NCI-H2107 (cell line): ENCODE data around the gene PLAU.
"Not testable (repeated sequence)": the region's sequence is repeated elsewhere in the genome, so short reads cannot be mapped to it uniquely, and the experiment has no call there.

Experiments used
- DNase-seq: peaks from one replicate; lab custom pipeline; 2025; lab: John Stamatoyannopoulos, UW

Gene PLAU

DNA sequence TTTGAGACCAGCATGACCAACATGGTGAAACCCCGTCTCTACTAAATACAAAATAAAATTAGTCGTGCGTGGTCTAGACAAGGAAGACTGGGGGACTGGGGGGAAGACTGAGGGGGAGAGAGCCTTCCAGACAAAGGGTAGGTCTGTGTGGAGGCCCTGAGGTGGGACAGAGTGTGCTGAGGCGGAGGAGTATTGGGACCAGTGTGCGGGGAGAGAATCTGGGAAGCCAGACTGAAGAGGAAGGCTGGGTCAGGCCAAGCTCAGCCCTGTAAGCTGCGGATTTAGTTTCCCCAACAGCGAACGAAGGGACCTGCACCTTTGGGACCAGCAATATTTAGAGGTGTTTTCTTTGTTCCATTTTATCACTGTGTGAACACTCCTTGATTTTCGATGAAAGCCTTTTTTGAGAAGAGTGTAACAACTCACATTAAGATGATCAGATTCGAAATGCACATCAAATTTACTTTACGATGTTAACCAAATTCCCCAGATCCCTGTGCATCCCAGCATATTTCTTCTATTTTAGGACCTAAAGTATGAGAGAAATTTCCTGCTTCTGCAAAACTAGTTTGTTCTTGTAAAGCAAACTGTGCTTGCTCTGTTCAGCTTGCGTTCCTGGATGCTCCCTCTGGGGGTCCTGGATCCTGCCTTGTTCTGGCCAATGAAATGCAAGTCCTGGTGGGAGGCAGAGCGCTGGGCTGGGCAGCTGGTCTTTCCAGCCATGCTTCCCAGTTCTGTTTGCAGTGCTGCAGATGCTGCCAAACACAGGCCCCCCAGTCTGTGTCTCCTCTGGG lies 39.4 kb downstream of the PLAU start:
- DNase-seq, result no peak

DNA sequence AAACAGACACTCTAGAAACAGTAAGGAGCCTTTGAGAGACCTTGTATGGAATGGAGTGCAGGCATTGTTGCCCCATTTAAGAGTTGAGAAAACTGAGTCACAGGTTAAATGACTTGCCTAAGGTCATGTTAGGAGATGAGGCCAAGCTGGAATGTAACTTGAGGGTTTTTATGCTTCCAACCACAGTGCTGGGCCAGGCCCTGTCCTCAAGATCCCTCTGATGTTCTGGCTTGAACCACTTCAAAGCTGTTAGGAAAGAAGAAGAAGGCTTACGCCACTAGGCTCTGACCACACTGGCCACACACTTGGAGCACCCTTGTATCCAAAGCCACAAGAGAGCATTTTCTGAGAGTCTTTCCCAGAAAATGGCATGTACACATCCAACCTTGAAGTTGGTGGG lies 42.7 kb downstream of the PLAU start:
- DNase-seq, result no peak

DNA sequence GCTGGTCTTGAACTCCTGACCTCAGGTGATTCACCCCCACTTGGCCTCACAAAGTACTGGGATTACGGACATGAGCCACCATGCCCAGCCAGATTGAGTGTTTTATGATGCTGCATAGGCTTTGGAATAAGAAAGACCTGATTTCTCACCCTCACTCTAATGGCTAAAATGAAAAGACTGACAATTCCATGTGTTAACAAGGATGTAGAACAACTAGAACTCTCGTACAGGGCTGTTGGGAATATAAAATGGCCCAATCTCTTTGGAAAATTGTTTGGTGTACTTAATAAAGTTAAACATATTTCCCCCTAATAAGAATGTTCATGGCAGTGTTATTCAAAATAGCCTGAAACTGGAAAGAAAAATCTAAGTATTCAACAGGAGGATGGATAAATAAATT lies 43.8 kb downstream of the PLAU start:
- no peak for DNase-seq

DNA sequence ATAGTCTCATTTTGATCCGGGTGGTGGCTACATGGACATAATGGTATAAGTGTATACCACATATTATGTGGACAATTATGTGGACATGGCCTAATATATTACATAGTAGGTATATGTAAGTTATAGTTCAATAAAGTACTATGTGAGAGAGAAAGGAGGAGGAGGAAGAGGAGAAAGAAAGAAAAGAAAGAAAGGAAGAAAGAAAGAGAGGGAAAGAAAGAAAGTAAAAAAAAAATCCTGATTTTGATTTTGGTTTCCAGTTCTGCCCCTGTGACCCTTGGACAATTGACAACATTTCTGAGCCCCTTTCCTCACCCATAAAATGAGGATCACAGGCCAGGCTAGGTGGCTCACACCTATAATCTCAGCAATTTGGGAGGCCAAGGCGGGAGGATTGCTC lies 44.8 kb downstream of the PLAU start:
- DNase-seq, result no peak

DNA sequence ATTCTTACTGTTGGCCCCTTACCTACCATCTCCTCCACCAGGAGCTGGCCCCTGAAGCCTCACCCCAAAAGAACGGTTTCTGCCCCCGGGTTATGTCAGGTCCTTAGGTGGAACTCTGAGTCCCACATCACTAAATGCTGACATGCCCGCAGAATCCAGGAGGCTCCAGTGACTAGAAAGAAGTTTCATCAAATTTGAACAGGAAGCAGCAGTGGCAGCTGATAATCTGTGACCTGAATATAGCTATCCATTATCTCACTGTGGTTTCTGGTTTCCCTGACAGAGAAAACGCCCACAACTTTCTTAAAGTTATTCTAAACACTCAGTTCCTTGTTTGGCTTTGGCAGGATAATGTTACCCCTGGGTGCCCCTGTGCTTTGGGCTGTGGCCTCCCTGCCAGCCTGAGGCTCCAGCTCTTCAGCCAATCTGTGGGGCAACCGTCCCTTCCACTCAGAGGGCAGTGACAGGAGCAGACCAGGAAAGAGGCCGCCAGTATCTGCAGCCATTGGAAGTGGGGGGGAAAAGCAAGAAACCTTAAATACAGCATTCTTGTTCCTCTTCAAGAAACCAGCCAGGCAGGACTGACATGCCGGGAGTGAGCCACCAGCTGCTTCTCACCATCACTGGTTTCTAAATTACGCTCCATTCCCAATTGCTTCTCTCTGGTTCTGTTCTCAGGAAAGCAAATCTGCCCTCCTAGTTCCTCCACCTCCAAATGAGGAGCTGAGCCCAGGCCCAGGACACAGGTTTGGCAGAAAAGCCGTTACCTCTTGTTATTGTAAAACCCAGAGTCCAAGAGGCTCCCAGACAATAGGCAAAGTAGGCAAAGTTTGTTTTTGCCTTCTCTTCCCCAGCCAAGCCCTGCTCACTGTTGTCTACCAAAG lies 45.8 kb downstream of the PLAU start:
- no peak for DNase-seq

DNA sequence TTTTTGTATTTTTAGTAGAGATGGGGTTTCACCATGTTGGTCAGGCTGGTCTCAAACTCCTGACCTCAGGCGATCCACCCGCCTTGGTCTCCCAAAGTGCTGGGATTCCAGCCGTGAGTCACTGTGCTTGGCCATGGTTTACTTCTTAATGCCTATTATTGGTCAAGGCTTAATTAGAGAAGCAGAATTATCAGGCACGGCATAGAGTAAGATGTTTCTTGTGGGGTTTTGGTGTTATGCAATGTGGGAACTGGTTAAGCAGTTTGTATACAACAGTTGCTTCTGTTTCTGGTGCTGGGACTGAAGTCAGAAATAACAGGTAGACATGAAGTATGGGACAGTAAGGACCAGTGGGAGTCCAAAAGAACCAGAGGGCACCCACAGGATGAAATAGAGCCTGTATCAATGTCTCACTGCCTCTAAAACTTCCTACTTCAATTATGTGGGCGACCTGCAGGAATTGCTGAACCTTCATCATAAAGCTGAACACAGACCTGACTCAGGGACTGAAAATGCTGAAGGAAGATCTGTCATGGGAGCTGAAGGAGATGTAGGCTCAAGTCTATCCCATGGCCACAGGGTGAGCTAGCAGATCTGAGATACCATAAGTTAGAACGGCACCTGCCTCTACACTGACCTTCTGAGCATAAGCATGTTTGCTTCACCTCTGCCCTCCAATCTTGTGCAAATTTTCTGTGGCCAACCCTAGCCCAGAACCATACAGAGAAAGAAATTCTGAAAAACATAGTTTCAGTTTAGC lies 48.7 kb downstream of the PLAU start:
- no peak for DNase-seq

DNA sequence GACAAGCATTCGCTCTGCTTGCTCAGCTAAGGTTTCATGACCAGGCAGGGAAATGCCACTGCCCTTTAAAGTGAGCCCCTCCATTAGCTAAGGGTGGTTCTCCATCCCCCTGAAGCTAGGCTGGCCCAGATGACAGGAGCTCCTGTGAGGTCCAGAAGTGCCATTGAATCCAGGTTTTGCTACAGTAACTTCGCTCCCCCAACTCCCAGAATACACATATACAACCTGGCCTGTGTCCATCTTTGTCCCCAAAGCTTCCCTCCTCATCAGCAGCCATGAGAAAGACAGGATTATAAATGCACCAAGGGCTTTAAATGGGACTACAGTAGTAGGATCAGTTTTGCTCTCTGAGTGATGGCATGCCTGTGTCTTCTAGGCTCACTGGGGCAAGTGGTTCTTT lies 51.5 kb downstream of the PLAU start:
- no peak for DNase-seq

DNA sequence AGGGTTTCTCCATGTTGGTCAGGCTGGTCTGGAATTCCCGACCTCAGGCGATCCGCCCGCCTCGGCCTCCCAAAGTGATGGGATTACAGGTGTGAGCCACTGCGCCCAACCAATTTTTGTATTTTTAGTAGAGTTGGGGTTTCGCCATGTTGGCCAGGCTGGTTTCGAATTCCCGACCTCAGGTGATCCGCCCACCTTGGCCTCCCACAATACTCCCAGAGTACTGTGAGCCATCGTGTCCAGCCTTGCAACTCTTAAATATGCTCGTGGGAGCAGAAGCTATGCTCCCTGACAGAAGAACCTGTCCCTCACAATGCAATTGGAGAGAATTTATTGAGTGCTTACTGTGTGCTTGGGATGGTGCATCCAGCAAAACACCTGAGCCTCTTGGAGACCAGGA lies 52.6 kb downstream of the PLAU start:
- not testable (repeated sequence) for DNase-seq

DNA sequence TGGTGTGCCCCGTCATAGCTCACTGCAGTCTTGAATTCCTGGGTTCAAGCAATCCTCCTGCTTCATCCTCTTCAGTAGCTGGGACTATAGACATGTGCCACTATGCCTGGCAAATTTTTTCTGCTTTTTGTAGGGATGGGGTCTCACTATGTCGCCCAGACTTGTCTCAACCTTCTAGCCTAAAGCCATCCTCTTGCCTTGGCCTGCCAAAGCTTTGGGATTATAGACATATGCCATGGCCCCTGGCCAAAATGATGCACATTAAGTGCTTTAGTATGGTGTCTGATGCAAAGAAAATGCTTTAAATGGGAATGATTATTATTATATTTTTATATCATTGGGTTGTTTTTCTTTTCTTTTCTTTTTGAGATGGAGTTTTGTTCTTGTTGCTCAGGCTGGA lies 53.8 kb downstream of the PLAU start:
- no peak for DNase-seq

DNA sequence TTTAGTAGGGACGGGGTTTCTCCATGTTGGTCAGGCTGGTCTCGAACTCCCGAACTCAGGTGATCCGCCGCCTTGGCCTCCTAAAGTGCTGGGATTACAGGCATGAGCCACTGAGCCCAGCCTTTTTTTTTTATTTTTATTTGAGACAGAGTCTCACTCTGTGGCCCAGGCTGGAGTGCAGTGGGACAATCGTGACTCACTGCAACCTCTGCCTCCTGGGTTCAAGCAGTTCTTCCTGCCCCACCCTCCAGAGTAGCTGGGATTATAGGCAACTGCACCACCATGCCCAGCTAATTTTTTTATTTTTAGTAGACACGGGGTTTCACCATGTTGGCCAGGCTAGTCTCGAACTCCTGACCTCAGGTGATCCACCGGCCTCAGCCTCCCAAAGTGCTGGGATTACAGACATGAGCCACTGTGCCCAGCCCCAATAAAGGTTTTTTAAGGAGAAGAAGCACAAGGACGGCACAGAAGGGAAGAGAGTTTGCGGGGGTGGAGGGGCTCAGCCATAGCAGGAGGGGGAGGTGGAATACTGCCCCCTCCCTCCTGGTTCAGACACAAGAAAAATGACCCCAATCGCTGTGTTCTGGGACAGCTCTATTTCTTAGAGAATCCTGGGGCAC lies 54.4 kb downstream of the PLAU start:
- not testable (repeated sequence) for DNase-seq

DNA sequence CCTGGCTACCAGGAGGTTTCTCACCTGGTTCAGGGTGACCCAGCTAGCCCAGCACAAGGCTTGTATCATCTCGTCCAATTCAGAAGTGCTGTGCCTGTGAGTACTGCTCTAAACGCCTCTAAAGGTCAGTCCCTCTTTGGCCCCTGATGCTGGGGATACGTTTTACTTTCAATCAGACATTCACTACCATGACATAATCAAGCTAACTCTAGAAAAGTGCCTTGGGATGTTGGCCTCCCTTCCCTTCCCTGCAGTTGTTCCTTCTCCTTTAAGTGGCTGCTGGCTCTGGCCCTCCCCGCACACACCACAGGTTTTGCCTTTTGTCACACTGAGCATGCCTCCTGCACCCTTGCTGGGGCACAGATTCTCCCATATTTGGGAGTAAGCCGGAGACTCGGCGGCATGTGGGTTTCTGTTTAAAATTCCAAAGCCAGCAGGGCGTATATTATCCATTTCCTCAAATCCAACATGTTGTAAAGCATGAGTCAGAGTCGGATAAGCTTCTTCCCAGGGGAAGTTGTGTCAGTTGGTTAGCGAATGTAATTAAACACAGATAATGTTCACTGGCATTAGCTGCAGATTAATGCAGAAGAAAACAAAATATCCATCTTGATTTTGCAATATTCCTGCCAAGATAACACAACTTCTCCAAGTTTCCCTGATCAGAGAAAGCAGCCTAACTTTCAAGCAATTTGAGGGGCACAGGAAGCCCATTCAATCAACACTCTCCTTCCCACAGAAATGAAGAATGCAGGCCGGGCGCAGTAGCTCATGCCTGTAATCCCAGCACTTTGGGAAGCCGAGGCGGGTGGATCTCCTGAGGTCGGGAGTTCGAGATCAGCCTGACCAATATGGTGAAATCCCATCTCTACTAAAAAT lies 55.2 kb downstream of the PLAU start:
- DNase-seq, result peak; percentile 40

DNA sequence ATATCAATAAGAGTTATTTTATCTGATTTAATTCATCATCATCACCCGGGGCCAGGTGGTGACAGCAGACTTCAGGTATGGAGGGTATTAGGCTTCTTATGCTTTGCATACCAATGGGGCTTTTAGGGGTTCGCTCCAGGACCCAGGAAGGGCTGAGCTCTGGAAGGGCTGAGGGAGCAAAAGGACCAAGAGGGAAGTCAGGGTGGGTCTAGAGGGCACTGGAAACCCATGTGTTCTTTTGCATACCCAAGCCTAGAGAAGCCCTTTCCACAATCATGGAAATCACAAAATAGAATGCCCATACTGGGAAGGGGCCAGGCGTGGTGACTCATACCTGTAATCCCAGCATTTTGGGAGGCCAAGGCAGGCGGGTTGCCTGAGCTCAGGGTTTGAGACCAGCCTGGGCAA lies 56.1 kb downstream of the PLAU start:
- DNase-seq, result no peak
